HFF-Myc (cell line): Measurements from ENCODE around the gene PPARGC1A.

Source experiments
- DNase-seq: peaks from one replicate; pipeline ENCODE4 v3.0.0-alpha.2; 2011; ENCODE audit warnings: low read depth; ENCODE audit errors: extremely low read depth
- H3K4me3 ChIP-seq: replicated peaks from 2 replicates; pipeline ENCODE4 v1.5.1; 2011; ENCODE audit warnings: low read depth, mild to moderate bottlenecking, control low read depth, low read length
- TF ChIP-seq, protein P1 (sequence below): IDR thresholded peaks from 2 replicates; pipeline ENCODE4 v1.5.1; 2012; ENCODE audit warnings: mild to moderate bottlenecking, low read depth, low read length, control low read depth; ENCODE audit errors: missing control alignments

Gene PPARGC1A

DNA sequence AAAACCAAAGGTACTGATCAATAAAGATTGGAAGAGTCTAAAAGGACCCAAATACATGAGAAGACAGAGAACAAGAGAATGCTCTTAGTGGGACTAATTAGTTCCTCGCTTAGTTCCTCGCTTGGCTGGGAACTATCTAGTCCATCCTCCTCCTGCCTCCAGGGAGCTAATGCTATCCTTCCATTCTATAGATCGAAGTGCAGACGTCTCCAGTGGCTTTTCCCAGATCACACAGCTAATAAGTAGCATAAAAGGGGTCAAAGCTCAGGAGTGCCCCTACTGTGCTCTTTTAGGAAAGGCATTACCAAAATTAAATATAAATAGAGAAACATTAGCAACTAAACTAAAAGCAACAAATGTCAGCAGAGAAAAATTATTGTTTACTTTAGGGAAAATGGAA is 42.3 kb upstream of the PPARGC1A start:
- no peak overlapping the region for H3K4me3 ChIP-seq
- DNase-seq: no peak
- TF ChIP-seq, protein P1, sequence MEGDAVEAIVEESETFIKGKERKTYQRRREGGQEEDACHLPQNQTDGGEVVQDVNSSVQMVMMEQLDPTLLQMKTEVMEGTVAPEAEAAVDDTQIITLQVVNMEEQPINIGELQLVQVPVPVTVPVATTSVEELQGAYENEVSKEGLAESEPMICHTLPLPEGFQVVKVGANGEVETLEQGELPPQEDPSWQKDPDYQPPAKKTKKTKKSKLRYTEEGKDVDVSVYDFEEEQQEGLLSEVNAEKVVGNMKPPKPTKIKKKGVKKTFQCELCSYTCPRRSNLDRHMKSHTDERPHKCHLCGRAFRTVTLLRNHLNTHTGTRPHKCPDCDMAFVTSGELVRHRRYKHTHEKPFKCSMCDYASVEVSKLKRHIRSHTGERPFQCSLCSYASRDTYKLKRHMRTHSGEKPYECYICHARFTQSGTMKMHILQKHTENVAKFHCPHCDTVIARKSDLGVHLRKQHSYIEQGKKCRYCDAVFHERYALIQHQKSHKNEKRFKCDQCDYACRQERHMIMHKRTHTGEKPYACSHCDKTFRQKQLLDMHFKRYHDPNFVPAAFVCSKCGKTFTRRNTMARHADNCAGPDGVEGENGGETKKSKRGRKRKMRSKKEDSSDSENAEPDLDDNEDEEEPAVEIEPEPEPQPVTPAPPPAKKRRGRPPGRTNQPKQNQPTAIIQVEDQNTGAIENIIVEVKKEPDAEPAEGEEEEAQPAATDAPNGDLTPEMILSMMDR: no peak

GRCh38 chr4:23931489-23931830 is 41.6 kb upstream of the PPARGC1A start:
- no peak overlapping the region for H3K4me3 ChIP-seq
- TF ChIP-seq, protein P1: no peak
- DNase-seq: no peak

GRCh38 chr4:23930750-23931488 is 41.1 kb upstream of the PPARGC1A start:
- H3K4me3 ChIP-seq: no peak overlapping the region
- no peak for DNase-seq
- TF ChIP-seq, protein P1: no peak

- no peak for DNase-seq
- TF ChIP-seq, protein P1: no peak
These were observed 39.4 kb upstream of the PPARGC1A start for GRCh38 chr4:23929248-23929647.

GRCh38 chr4:23924556-23924955 is 34.7 kb upstream of the PPARGC1A start:
- TF ChIP-seq, protein P1: no peak
- no peak overlapping the region for H3K4me3 ChIP-seq
- no peak for DNase-seq

More at GRCh38 chr4:23929248-23929647, 39.4 kb upstream of the PPARGC1A start:
- H3K4me3 ChIP-seq: no peak overlapping the region

DNA sequence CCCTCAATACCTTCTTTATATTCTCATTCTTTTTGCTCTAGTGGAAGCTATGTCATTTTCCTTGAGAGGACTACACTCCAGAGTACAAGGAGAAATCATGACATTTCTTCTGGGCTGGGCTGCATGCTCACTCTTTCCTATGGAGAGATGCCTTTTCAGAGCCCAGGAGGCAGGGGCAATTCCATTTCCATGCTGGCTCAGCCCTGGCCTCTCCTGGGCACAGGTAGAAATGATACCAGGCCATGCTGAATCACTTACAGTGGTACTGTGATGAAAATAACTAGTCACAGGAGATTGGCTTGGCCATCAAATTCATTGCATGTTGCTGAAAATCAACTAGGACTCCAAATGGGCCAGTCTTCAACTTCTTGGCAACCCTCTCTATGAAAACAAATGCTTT is 34.0 kb upstream of the PPARGC1A start:
- DNase-seq: no peak
- TF ChIP-seq, protein P1: no peak
- no peak overlapping the region for H3K4me3 ChIP-seq

DNA sequence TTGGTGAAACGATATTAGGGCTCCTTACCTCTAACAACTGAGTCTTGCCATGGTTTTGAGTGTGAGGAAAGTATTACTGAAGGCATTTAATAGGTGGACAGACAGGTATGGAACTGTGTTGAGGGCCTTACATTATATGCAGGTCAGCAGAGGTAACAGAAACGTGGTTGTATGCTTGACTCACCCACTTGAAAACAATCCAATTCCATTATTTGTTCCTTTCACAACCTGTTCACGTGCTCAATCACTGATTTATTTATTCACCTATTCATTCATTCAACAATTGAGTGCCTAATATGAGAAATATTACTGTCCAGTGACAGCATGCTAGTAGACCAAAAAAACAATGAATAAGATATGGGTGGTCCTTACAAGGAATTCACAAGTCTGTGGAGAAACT is 33.3 kb upstream of the PPARGC1A start:
- no peak overlapping the region for H3K4me3 ChIP-seq
- TF ChIP-seq, protein P1: no peak
- no peak for DNase-seq
